ENCODE data around the gene PDE8A.

Gene PDE8A

DNA sequence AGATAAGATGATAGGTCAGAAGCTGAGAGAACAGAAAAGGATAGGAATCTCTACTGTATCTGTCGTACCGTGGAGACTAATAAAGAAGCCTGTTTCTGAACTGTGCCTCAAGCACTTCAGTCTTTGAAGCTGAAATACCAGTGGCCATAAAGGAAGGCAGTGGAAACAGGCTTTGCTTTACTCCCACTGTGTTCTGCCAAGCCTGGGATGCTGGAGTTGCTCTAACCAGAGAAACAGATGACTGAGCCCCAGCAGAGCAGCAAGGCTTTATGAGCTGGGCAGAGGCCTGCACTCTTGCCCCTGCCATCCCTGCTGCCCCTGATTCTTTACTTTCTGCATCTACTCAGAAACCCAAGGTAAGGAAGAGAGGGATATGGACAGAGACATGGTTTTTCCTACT, 89.4 kb downstream of the PDE8A start:
- DNase-seq (ENCODE audit: extremely low read depth in 1 of 2, low read depth in 1 of 2), result no peak

GRCh38 chr15:85071504-85071903, 89.8 kb downstream of the PDE8A start:
- DNase-seq (ENCODE audit: extremely low read depth in 1 of 2, low read depth in 1 of 2), result no peak

GRCh38 chr15:85072917-85073316, 91.3 kb downstream of the PDE8A start:
- no peak for DNase-seq (ENCODE audit: extremely low read depth in 1 of 2, low read depth in 1 of 2)

DNA sequence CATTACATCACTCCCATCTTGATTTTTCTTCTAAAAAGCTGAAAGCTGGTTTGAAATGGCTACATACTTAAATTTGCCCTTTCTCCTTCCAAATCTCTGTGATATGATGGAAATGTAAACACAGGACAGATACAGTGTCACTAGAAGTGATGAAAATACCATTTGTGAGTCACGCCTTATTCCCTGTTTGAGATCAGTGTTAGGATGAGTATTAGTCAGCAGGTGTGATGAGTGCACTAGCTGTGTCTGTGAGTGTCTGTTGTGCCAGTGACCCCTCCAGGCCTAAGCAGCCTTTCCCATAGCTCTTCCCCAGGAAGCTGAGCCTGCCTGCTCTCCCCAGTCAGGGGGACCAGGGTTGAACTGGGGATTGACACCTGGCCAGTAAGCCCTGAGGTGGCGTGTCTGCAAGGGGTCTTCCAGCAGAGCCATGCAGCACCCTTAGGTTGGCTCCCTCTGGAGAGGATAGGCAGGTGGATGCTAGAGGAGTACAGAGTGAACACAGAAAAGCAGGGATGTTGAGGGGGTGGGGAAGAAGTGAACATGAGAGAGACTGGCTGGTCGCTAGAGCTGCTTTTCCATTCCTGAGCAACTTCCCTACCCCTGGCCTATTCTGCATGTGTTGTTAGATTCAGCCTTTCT, 92.0 kb downstream of the PDE8A start:
- no peak for DNase-seq (ENCODE audit: extremely low read depth in 1 of 2, low read depth in 1 of 2)

DNA sequence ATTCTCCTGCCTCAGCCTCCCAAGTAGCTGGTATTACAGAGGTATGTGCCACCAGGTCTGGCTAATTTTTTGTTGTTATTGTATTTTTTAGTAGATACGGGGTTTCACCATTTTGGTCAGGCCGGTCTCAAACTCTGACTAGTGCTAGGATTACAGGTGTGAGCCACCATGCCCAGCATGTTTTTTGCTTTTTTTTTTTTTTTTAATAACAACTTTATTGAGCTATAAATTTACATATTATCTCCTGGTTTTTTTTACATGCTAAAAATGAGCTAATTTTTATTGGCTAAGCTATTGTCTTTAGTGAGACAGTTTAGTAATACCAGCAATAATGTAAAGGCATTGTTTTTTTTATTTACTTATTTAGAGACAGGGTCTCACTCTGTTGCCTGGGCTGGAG, 105.2 kb downstream of the PDE8A start:
- DNase-seq (ENCODE audit: extremely low read depth in 1 of 2, low read depth in 1 of 2), result no peak

DNA sequence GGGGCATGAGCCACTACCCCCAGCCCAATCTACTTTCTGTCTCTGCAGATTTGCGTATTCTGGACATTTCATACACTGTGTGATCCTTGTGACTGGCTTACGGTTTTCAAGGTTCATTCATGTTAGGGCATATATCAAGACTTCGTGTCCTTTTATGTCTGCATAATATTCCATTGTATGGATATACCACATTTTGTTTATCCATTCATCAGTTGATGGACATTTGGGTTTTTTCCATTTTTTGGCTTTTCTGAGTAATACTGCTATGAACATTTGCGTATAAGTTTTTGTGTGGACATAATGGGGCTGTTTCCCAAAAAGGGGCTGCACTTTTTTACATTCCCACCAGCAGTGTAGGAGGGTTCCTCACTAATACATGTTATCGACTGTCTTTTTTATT, 106.6 kb downstream of the PDE8A start:
- DNase-seq (ENCODE audit: extremely low read depth in 1 of 2, low read depth in 1 of 2), result no peak

DNA sequence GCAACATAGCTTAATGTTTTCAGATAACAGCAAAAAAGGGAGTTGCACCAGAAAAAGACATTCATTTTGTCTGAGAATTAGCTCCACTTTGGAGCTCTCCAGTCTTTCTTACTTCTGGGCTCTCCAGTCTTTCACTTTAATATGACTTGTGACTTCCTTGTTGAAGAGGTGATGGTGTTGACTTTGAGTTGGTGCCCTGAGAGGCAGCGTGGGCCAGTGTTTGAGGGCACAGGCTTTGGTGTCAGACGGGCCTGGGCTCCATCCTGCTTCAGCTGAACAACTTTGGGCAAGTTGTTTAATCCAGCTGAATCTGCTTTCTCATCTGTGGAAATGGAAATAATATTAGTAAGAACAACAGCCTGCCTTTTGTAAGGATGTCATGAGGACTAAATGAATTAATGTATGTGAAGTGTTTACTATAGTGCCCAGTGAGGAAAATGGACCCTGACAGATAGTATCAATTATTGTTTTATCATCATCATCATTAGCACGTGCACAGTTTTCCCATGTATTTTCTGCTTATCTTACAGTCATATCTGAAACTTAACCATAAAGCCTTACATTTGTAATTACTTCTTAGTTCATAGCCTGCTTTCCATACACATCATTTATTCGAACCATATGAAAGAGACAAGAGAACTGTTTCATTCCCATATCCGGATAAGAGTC, 108.4 kb downstream of the PDE8A start:
- no peak for DNase-seq (ENCODE audit: extremely low read depth in 1 of 2, low read depth in 1 of 2)

DNA sequence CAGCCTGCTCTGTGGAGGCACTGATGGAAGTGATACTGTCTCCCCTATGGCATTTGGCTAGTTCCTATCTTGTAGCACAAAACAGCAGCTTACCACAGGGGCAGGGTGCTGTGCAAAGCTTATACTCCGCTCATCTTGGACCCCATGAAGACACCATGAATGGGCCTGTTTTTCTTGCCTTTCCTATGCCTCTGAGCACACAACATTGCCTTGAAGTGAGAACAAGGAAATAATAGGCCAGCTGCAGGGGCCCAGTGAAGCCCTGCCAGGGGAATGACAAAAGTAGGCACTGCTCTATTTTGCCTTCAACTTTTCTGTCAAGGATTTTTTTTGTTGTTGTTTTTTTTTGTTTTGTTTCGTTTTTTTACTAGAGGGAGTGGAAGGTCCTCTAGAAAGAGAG, 110.3 kb downstream of the PDE8A start:
- no peak for DNase-seq (ENCODE audit: extremely low read depth in 1 of 2, low read depth in 1 of 2)

DNA sequence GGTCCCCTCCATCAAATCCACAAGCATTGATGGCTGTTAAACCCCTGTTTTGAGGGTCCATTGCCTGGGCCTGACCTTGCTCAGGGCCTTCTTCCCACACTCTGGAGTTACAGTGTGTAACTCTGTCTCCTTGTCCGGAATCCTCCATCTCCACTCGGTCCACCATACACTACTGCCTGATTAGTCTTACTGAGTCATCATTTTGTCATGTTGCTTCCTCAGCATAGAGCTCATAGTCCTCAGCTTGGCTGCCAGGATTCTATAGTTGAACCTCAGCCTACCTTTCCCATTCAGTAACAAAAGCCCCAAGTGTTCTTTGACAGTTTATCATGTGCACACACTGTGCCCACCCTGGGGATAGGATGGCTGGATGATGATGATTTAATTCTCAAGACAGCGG, 113.0 kb downstream of the PDE8A start:
- DNase-seq (ENCODE audit: extremely low read depth in 1 of 2, low read depth in 1 of 2), result no peak

GRCh38 chr15:85095566-85095965, 113.9 kb downstream of the PDE8A start:
- DNase-seq (ENCODE audit: extremely low read depth in 1 of 2, low read depth in 1 of 2), result no peak

- no peak for DNase-seq (ENCODE audit: extremely low read depth in 1 of 2, low read depth in 1 of 2)
Observed at GRCh38 chr15:85097250-85097649, 115.6 kb downstream of the PDE8A start.

- DNase-seq (ENCODE audit: extremely low read depth in 1 of 2, low read depth in 1 of 2), result no peak
Observed at GRCh38 chr15:85097725-85098124, 116.1 kb downstream of the PDE8A start.

- DNase-seq (ENCODE audit: extremely low read depth in 1 of 2, low read depth in 1 of 2), result no peak
Observed at GRCh38 chr15:85099195-85099803, 117.6 kb downstream of the PDE8A start.

DNA sequence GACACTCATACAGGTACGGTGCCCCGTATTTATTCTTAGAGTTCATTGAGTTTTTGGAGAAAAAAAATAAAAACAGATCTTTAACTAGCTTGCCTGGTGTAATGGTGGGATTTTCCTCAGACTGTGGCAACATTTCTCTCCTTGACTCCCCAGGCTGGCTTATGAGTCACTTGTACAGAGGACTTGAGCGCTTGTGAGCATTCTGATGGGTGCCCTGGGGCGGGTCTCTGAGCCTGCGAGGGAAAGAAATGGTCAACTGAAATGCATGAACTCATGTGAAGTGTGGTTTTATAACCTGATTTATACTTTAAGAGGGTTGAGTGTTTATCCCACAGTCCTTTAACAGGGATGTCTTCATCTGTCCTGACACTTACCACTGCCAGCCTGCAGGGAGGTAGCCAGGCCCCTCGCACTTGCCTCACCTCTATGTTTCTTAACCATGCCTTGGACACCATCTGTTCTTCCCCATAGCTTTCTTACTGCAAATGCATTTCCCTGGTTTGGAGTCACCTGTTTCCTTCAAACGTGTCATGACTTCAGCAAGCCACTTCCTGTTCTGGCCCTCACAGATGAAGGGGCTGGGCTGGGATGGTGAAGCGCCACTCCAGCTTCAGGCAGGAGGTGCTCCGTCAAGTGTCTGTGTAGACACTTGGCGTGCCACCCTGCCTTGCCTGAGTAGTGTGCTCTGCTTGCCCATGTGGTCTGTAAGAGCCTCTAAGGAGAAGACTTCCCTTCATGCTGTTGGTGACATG, 118.7 kb downstream of the PDE8A start:
- DNase-seq (ENCODE audit: extremely low read depth in 1 of 2, low read depth in 1 of 2), result no peak

- DNase-seq (ENCODE audit: extremely low read depth in 1 of 2, low read depth in 1 of 2), result no peak
Observed at GRCh38 chr15:85104584-85104983, 122.9 kb downstream of the PDE8A start.

- no peak for DNase-seq (ENCODE audit: extremely low read depth in 1 of 2, low read depth in 1 of 2)
Observed at GRCh38 chr15:85108136-85108535, 126.5 kb downstream of the PDE8A start.

- no peak for DNase-seq (ENCODE audit: extremely low read depth in 1 of 2, low read depth in 1 of 2)
Observed at GRCh38 chr15:85109333-85109732, 127.7 kb downstream of the PDE8A start.

GRCh38 chr15:85112997-85113396, 131.3 kb downstream of the PDE8A start:
- no peak for DNase-seq (ENCODE audit: extremely low read depth in 1 of 2, low read depth in 1 of 2)

- DNase-seq (ENCODE audit: extremely low read depth in 1 of 2, low read depth in 1 of 2), result no peak
Observed at GRCh38 chr15:85114886-85115285, 133.2 kb downstream of the PDE8A start.

DNA sequence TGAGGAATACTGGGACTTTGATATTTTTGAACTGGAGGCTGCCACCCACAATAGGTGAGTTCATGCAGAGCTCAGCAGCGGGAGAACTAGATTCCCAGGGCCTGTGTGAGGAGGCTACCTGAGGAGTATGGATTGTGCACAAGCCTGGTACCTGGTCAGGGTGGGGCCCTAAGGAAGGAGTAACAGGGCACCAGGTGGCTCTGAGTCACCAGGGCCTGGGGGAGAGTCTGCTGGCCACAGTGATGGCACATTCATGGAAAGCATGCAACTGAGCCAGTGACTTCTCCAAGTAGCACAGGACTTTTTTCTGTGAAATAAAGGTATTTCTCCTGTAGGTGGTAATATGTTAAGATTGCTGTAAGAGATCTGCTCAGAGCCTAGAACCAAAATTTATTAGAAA, 134.4 kb downstream of the PDE8A start:
- DNase-seq (ENCODE audit: extremely low read depth in 1 of 2, low read depth in 1 of 2), result no peak

DNA sequence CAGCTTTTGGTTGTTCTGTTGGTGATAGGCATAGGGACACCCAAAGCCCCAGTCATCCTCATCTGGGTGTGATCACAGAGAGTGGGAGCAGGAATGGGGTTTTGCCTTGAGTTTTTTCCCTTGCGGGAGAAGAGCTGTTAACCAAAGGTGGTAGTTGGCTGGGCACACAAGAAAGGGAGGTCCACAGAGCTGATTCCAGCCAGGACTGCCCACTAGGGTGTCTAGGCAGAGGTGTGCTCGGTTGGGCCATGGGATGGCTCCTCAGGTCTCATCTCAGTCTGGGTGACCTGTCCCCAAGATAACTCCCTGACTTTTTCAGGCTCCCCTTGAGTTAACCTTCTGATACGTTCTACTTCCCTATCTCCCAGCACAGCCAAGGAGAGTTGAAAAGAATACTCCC, 134.8 kb downstream of the PDE8A start:
- DNase-seq (ENCODE audit: extremely low read depth in 1 of 2, low read depth in 1 of 2), result no peak
